Stimulated activated CD4-positive, alpha-beta T cell treated with anti-CD3 and anti-CD28 coated beads, Interleukin-12 subunit alpha, Interleukin-12 subunit beta, amount 100 ng/mL, for 4 hours (primary cell): ENCODE measurements around the gene SMG6.

Experiments
- DNase-seq: peaks from one replicate; pipeline ENCODE4 v3.0.0-alpha.2; 2020

The SMG6 gene

DNA sequence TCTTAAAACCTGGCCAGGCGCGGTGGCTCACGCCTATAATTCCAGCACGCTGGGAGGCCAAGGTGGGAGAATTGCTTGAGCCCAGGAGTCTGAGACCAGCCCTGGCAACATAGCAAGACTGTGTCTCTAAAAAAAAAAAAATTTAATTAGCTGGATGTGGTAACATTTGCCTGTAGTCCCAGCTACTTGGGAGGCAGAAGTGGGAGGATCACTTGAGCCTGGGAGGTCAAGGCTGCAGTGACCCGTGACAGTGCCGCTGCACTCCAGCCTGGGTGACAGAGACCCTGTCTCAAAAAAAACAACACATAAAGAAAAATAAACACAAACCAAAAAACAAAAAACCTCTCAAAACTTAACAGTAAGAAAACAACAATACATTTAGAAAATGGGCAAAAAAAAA is 106.3 kb downstream of the SMG6 start:
- no peak for DNase-seq

DNA sequence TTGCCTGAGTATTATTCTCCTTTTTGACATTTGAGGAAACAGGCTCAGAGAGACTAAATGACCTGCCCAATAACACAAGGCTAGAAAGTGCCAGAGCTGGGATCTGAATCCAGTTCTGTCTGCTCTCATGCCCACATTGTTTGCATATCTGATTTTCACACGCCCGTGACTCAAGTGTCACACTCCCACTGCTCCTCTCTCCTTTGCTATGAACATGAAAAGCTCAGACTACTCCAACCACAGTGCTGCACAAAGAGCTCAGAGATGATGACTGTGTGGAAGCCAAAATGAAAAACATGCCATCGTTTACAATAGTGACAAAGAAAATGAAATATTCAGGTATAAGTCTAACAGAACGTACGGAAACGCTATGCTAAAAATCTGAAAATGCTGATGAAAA is 107.9 kb downstream of the SMG6 start:
- DNase-seq = peak; percentile 19

DNA sequence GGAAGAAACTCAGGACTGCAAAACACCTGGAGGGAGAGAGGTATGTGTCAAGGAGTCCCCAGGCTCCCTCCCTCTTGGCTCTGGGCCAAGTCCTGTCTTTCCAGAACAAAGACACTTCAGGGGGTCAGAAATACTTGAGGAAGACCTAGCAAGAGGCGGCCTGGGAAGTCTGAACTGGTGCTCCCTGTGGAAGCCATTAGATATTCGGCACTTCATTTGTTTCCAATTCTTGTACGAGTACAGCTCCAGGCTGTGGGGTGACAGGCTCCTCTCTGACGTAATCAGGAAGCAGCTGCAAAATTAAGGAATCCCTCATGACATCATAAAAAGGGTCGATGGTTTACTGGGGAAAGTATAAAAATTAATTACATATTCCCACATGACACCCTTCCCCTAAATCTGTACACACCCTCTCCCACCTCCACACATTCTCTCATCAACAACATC is 108.7 kb downstream of the SMG6 start:
- DNase-seq = no peak

DNA sequence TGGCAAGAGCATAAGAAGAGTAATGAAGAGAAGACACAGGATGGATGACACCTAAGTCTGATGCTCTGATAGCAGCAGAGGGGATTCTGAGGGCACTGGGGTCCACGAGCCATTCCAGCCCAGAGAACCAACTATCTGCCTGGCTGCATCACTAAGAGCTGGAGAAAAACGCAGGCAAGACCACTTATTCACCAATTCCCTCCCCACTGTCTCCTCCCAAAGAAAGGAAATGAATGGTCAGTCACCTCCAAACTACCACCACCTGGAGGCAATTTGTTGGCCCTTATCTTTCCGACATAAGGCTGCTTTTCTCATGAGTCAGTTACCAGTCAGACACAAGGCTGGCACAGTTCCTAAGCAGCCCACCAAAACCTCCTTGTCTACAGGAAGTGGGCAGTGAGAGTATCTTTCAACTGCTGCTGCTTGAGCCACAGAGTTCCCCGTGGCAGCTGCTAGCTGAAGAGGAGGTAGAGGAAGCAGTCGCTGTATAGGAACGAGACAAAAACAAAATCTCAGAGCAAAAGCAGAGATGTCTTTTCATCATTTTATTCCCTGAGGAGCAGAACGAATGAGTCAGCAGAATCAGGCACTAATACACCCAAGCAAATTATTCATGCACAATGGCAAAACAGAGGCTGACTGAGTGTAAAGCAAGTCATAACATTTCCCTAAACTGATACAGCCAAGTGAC is 111.1 kb downstream of the SMG6 start:
- DNase-seq = peak; percentile 24

DNA sequence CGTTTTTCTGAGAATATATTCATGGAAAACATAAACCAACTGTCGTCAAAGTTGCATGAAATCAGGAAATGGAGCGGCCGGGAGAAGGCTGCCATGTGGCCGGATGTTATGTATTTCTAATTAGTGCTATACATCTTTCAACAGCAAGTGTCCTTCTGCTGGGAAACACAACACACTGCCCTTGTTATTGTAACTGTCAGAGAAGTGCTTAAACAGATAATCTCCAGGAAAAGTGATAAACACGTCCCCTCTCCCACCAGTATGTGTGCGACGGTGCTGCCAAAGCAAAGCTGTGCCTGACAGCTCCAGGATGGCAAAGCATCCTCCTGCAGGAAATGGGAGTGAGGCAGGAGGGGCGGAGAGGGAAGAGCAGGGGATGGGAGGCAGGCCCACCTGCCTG is 111.8 kb downstream of the SMG6 start:
- no peak for DNase-seq

DNA sequence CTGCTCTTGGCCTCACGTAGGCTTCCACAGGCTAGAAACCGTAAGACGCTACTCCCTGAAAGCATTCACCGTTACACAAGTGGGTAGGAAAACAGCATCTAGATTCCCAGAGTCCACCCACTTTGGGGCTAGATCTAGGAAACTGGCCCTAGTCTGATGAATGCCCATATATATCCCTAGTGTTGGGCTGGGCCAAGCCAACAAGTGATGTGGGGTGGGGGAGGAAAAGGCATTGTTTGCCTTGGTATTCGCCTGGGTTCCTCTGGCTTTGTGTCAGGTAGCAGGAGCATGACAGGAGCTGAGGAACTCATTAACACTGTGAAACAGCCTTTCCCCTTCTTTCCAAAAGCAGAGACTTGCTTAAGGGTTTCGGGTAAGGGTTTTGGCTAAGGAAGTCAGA is 112.4 kb downstream of the SMG6 start:
- no peak for DNase-seq

DNA sequence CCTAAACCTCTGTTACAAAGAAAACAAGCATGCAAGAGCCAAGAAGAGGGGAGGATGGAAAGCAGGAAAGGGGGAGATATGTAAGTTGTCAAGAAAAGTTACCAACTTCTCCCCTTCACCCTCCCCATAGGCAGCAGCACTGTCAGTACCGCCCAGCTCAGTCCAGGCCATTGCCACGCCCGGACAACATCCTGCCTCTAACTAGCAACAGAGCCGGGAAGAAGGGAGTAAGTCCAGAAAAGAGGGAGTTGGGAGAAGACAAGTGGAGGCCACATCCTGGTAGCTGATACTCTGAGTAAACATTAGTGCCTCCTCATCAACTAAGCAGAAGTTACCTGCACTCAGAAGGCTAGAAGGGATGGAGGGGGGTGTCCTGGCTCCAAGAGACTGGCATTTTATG is 113.6 kb downstream of the SMG6 start:
- no peak for DNase-seq

DNA sequence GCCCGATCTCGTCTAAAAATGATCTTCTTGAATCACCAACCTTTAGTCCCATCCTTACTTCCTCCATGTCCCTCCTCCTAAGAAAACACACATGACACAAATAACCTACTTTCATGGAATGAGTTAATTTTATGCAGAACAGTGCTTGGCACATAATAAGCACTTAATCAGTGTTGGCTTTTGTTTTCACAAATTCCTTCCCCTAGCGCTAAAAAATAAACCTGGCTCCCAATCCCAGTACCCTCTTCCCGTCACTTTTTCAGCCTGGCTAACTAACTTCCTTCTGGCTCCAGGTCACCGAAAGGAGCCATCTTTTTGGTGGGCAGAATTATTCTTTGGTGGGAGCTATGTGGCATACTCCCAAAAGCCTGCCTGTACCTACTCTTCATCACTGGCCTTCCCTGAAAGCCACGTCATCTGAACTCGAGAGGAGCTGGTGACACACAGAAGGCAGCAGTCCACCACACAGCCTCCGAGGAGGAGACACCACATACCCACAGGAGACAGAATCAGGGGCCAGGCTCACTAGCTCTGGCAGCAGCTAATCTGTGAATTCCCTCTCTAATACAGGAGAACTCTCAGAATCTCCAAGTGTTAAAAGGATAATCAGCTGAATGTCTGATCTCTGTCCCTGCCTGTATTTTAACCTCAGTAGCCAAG is 114.5 kb downstream of the SMG6 start:
- no peak for DNase-seq

DNA sequence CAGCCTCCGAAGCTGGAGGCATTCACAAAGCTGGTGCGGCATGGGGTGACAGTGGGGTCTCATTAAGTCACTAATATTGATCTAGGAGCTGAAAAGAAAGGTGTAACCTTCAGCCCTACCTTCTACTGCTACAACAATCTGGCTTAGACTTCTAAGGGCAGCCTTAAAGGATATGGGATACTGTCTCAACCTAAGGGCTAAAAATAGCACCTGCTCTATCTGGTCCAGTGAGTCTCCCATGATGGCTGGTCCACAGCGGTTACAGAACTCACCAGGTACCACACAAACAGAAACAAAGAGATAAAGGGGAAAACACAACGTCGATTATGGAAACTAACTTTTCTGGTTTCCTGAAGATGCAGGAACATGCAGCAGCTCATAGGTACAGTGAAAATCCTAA is 115.8 kb downstream of the SMG6 start:
- no peak for DNase-seq

DNA sequence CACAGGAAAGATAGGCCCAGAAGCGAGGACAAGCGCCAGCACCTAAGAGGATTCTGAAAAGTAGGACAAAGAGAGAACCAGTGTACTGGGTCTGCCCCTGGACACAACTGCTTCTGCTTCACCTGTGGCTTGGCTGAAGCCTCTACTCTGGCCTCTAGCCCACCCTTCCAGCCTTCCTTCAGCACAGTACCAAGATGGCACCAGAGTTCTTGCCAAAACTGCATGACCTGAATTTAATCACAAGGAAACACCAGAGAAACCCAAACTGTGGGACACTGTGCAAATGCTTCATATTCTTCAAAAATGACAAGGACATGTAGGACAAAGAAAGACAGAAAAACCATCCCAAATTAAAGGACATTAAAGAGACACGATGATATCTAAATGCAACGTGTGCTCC is 116.6 kb downstream of the SMG6 start:
- DNase-seq = no peak

DNA sequence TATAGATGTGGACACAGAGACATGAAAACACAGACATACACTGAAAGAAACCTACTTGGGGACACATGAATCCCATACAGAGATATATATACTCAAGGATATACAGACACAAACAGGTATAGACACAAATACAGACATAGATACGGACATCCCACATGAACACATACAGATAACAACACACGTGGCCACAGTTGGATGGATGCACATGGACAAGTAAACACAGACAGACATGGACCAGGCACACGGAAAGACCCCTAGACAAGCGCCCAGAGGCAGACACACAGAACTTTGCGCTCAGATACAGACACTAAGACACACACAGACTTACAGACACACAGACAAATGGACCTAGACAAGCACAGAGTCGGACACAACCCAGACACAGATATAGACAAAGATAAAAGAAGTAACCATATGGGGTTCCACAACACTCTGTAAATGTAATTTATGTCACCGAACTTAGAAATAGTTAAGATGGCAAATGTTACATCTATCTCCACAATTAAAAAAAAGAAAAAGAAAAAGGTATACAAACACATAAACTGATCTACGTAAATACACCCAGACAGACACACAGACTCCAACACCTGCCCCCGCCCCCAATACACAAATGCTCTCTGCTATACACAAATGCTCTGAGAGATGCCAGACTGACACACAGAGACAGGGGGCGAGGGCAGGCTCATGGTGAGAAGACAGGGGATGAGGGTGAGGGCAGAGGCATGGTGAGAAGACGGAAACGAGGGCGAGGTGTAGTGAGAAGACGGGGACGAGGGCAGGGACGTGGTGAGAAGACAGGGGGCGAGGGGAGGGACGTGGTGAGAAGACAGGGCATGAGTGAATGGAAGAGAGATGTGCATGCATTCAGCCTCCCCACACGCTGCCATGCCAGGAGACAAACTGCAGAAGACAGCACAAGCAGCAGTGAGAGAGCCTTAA is 118.3 kb downstream of the SMG6 start:
- DNase-seq = no peak

DNA sequence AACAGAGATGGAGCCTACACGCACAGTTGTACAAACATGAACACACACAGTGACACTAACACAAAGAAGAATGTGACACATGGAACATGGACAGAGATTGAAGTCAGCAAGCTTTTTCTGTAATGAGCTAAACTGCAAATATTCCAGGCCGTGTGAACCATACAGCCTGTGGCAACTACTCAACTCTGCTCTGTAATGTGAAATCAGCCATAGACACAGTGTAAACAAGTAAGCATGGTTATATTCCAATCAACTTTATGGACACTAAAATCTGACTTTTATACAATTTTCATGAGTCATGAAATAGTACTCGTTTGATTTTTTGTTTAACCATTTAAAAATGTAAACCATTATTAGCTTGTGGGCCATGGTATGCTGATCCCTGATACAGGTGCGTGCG is 120.2 kb downstream of the SMG6 start:
- no peak for DNase-seq

DNA sequence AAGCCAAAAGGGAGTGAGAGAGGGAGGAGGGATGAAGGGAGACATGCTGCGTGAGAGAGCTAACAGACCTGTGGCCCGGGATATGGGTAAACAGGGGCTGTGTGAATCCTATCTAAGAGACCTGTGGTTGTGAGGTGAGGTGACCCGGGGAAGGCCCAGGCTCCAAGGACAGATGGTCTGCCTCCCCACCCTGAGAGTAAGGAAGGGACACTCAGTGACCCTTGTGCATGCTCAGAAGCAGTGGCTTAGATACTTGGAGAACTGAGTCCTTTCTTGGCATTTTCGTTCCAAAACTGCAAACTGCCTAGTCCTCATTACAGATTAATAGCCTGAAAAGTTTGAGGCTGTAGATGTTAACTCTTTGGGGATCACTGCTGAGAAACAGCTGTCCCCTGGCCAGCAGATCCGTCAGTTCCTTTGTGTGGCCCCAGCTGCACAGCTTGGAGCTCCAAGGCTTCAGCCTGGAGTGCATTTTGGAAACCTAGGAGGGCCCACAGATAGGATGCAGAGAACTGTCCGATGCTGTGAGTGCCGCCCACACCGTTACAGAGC is 121.6 kb downstream of the SMG6 start:
- DNase-seq = no peak

DNA sequence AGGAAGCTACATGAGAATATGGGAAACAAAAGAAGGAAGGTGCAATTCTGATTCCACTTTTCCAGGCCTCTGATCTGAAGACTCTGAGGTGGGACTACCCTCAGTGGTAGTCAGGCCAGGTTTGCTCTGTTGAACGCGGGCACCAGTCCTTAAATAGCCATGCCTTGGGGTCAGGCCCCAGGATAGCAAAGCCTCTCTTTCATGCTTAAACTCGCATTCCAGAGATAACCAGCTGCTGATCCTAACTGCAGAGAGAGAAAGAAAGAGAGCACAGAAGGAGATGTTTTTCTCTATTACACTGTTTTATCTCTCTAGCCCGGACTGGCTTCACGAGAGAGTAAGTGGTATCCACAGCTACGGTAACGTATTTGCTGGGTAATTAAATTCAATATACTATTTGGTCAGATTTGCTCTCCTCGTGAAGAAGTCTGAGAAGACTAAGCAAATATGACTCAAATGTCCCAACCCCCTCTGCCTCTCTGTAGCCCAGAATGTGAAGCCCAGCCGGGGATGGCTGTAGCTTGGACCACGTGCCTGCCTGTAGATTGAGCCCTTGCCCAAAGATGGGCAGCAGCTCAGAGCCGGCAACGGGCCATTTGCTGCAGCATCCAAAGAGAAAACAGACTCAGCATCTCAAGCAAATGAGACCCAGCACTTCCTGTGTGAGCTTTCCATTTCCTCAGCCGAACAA is 122.2 kb downstream of the SMG6 start:
- no peak for DNase-seq

DNA sequence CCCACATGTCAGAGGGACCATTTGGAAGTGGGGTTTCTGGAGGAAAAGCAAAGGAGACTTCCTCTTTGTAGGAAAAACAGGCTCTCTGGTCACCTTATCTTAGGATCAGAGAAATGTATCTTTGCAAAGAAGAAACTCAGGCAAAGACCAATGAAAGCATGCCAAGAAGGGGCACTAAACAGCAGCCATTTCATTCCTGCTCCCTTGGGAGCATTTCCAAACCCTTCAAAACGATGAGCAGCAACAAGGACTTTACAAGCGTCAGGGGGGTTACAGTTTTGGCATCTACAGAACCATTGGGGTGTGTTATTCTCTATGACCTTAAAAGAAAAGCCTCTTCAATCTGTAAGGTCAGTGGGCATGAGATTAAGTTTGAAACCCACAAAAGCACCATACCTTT is 122.8 kb downstream of the SMG6 start:
- DNase-seq = no peak

DNA sequence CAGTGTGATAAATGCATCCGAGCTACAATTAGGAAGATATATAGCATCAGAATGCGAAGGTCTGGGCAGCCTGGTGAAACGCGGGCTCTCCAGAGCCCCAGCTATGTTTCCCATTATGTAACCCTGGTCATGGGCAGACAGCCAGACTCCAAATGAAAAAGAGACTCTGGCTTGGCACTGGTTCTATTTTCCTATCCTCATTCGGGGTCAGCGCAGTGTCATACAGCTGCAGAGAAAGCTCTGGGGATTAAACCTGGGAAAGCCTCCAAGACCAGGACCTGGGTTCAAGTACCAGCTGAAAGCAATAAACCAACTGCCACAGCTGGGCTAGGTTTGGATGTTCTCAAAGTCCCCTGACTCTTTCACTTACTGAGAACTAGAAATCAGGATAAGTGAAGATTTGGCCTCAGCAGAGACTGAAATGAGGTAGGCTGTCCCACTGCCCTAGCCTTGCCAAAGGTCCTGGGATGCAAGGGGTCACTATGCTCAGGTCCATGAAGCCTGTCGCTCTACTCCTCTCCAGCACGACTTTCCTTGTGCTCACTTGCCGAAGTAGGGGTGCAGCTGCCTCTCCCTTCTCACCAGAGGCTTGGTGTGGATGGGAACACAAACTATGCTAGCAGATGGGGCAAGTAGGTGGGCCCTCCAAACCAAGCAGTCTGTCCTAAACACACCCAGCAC is 123.8 kb downstream of the SMG6 start:
- DNase-seq = no peak

DNA sequence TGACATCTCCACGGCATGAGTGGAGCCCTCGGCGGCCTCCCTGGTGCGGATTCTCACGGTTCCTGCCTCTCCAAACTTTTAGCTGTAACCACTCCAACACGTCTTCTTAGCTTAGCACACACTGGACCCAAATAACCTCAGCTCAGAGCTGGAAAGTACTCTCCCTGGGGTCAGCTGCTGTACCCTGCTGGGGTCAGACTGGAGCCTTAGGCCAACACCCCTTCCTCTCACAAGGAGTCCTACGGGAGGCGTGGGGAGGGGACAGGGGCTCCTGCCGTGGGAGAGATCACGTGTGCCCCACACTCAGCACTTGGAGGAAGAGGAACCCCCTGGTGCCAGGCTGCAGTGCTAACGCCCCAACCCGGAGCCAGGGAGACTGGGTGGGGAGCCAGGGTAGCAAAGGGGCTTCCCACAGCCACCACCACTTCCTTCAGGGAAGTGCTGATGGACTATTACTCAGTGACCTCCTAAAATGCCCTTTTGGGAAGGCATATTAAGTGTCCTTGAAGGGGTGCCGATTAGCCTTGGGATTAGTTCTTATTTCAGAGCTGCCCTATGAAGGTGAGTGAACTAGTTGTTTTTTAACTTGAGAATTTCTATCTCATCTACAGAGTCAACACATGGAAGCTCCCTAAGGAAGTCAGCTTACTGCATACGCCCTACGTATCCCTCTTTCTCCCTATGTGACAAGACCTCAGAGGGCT is 124.6 kb downstream of the SMG6 start:
- DNase-seq = no peak

DNA sequence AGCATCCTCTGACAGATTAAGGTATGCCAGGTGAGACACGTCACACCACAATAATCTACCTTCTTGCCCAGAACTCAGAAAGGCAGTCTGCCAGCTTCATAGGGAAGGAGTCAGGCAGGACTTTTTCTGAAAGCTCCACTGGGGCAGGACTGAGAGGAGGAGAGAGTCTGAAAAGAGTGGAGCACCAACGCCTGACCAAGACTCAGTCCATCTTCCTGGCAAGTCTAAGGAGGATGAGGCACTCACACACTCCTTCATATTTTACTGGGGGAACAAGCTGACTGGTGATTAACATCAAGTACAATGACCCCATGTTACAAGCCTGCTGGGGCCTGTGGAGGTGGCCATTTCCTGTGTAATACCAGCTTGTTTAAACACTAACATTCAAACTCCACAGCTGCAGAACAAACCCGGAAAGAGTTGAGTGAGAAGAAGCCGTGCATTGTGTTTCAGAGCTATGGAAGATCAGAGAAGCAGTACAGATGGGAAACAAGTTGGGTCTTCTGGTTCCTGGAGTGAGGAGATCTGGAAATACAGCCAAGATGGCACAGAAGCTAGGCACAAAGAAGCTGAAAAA is 126.3 kb downstream of the SMG6 start:
- no peak for DNase-seq

DNA sequence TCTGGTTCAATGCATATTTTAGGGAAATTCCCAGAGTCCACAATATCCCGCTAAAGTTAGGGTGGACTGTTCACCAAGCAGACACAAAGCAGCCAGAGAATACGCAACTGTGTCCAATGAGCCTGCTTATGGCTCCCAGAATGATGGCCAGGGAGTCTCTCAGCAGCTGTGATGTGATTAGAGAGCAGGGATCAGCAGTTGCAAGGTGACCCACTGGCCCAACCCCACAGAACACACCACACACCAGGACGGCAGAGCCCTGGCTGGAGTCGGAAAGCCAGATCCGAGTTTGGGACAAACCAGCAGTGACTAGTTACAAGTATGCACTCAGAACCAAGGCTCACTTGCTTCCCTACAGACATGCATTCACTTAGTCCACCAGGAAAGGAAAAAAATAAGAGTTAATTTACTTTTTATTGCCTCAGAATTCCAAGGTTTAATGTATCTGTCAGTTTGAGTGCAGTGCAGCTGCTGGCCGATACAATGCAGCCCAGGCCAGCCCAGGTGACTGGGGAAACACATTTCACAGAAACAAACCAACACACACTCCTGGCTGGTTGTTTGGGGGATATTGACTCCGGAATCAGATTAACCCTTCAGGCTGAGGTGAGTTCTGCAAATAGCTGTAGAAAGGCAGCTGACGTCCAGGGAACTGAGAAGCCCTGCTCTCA is 127.0 kb downstream of the SMG6 start:
- no peak for DNase-seq

DNA sequence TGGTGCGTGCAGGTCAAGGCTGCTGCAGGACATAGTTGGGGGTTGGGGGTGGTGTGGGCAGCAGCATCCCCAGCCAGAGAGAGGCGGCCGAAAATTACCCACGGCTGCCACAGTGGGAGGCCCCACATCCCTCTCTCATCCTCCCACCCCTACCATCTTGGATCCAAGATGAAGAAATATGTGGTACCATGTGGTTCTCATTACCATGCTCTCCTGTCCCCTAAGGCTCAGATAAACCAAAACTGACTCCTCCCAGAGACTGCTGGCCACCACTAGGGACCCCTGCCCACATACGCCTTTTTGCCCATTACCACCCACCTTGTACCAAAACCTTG is 128.3 kb downstream of the SMG6 start:
- DNase-seq = no peak
